H1 (cell line): ENCODE measurements around the gene POMT2. TPM values are rescaled to one million over a fixed set of nuclear protein-coding genes. Genes with fewer than 3 reads are reported as not detected.

Experiments
- CTCF ChIA-PET: fragments of 300-600 bp; sonication (Branson Sonifier 250); formaldehyde crosslinking; loops from one replicate; lab custom pipeline; 2021; ENCODE audit not compliant: partially characterized antibody; lab: Charles Lee
- POLR2A ChIA-PET: fragments of 300-600 bp; sonication (Branson Sonifier 250); formaldehyde crosslinking; loops from one replicate; lab custom pipeline; 2021; ENCODE audit warnings: inconsistent platforms; ENCODE audit not compliant: partially characterized antibody; lab: Charles Lee
- DNase-seq, 2 experiments: peaks; one replicate each; pipeline versions ENCODE4 v3.0.0 to v3.0.0-alpha.2; 2010 to 2022; ENCODE audit warnings: low spot score in 2 of 2, low read depth in 1 of 2, mixed read lengths in 1 of 2
- FAIRE-seq: peaks from 2 replicates; lab custom pipeline; 2011; peaks lifted over from hg19 to GRCh38; lab: Jason Lieb, UNC
- H2AFZ ChIP-seq: 2 replicates; pipeline ENCODE4 v1.8.1; 2012; ENCODE audit warnings: low read length, inconsistent platforms
- H2AK5ac ChIP-seq: 2 replicates; pipeline ENCODE4 v1.6.1; 2013; ENCODE audit warnings: low read depth, low read length
- H2BK120ac ChIP-seq: replicated peaks from 2 replicates; pipeline ENCODE3; 2013; ENCODE audit warnings: low read depth, low read length, inconsistent platforms
- H2BK12ac ChIP-seq: 2 replicates; pipeline ENCODE4 v1.6.1; 2013; ENCODE audit warnings: low read depth, low read length
- H2BK15ac ChIP-seq: 2 replicates; pipeline ENCODE4 v1.6.1; 2013; ENCODE audit warnings: low read length
- H2BK20ac ChIP-seq: 2 replicates; pipeline ENCODE4 v1.6.1; 2013; ENCODE audit warnings: low read length
- H2BK5ac ChIP-seq: 2 replicates; pipeline ENCODE4 v1.6.1; 2013; ENCODE audit warnings: low read depth, low read length
- H3K14ac ChIP-seq: 2 replicates; pipeline ENCODE4 v1.6.1; 2013; ENCODE audit warnings: inconsistent platforms; ENCODE audit not compliant: insufficient read length
- H3K18ac ChIP-seq: 2 replicates; pipeline ENCODE4 v1.6.1; 2013; ENCODE audit warnings: low read length; ENCODE audit errors: extremely low read depth
- H3K23ac ChIP-seq: 2 replicates; pipeline ENCODE4 v1.6.1; 2013; ENCODE audit warnings: inconsistent platforms; ENCODE audit not compliant: insufficient read length
- H3K23me2 ChIP-seq: 2 replicates; pipeline ENCODE4 v1.6.1; 2013; ENCODE audit warnings: low read depth, low read length
- H3K27ac ChIP-seq: 2 replicates; pipeline ENCODE4 v1.6.1; 2011; ENCODE audit warnings: low read depth, low read length, inconsistent platforms
- H3K27me3 ChIP-seq, 4 experiments: replicated peaks in 1 of 4; 1 replicate in 1 of 4; 2 replicates in 3 of 4; pipeline versions ENCODE4 v1.6.1 to v1.8.1; 2011 to 2013; ENCODE audit warnings: low read length in 3 of 4, mild to moderate bottlenecking in 3 of 4, inconsistent platforms in 2 of 4, mixed read lengths in 2 of 4, moderate library complexity in 1 of 4; ENCODE audit not compliant: control insufficient read depth in 3 of 4, insufficient read depth in 3 of 4; ENCODE audit errors: extremely low read depth in 1 of 4
- H3K36me3 ChIP-seq, 4 experiments: 2 replicates each; pipeline versions ENCODE4 v1.6.1 to v1.8.1; 2011 to 2013; ENCODE audit warnings: mild to moderate bottlenecking in 4 of 4, low read length in 3 of 4, moderate library complexity in 2 of 4, control low read depth in 1 of 4, inconsistent platforms in 1 of 4; ENCODE audit not compliant: insufficient read depth in 4 of 4, control insufficient read depth in 2 of 4
- H3K4ac ChIP-seq: replicated peaks from 2 replicates; pipeline ENCODE3; 2013; ENCODE audit warnings: low read length, low read depth, mixed read lengths, inconsistent platforms; ENCODE audit not compliant: insufficient read length
- H3K4me1 ChIP-seq, 4 experiments: replicated peaks in 1 of 4; 1 replicate in 1 of 4; 2 replicates in 3 of 4; pipeline versions ENCODE4 v1.6.1 to v1.8.1; 2011 to 2013; ENCODE audit warnings: low read length in 3 of 4, inconsistent platforms in 2 of 4, mixed read lengths in 1 of 4; ENCODE audit not compliant: insufficient read depth in 4 of 4, control insufficient read depth in 3 of 4
- H3K4me2 ChIP-seq, 2 experiments: 2 replicates each; pipeline versions ENCODE4 v1.6.1 to v1.8.1; 2011 to 2013; ENCODE audit warnings: low read depth in 2 of 2, low read length in 2 of 2, control low read depth in 1 of 2, inconsistent platforms in 1 of 2, mild to moderate bottlenecking in 1 of 2; ENCODE audit not compliant: insufficient read depth in 1 of 2
- H3K4me3 ChIP-seq, 4 experiments: fragments of 200-600, 300-600 bp in 1 of 4; sonication (generic), shearing (Covaris generic), sonication (Bioruptor Twin) in 1 of 4; 2 replicates each; pipeline versions ENCODE4 v1.5.1 to v1.8.1; 2011 to 2016; ENCODE audit warnings: low read length in 4 of 4, low read depth in 3 of 4, control low read depth in 2 of 4, inconsistent platforms in 2 of 4, mild to moderate bottlenecking in 2 of 4, mixed read lengths in 1 of 4, moderate library complexity in 1 of 4; ENCODE audit not compliant: insufficient read depth in 2 of 4; ENCODE audit errors: extremely low read depth in 1 of 4
- H3K56ac ChIP-seq: replicated peaks from 2 replicates; pipeline ENCODE3; 2013; ENCODE audit warnings: low read depth, mild to moderate bottlenecking, mixed read lengths, low read length, inconsistent platforms; ENCODE audit not compliant: insufficient read length
- H3K79me1 ChIP-seq: 2 replicates; pipeline ENCODE4 v1.6.1; 2013; ENCODE audit warnings: low read depth, low read length, control low read depth
- H3K79me2 ChIP-seq, 2 experiments: 2 replicates each; pipeline versions ENCODE4 v1.6.1 to v1.8.1; 2012 to 2013; ENCODE audit warnings: low read length in 2 of 2, mild to moderate bottlenecking in 2 of 2, inconsistent platforms in 1 of 2; ENCODE audit not compliant: insufficient read depth in 2 of 2, control insufficient read depth in 1 of 2
- H3K9ac ChIP-seq, 4 experiments: replicated peaks in 1 of 4; 1 replicate in 1 of 4; 2 replicates in 3 of 4; pipeline versions ENCODE4 v1.6.1 to v1.8.1; 2011 to 2013; ENCODE audit warnings: low read depth in 3 of 4, low read length in 3 of 4, control low read depth in 2 of 4, mild to moderate bottlenecking in 2 of 4, moderate library complexity in 2 of 4, inconsistent platforms in 1 of 4; ENCODE audit errors: extremely low read depth in 1 of 4
- H3K9me3 ChIP-seq, 2 experiments: 2 replicates each; pipeline versions ENCODE4 v1.6.1 to v1.8.1; 2012 to 2013; ENCODE audit warnings: mild to moderate bottlenecking in 2 of 2, moderate library complexity in 2 of 2, control low read depth in 1 of 2, inconsistent platforms in 1 of 2, low read depth in 1 of 2, low read length in 1 of 2, mixed read lengths in 1 of 2; ENCODE audit not compliant: insufficient read depth in 2 of 2
- H4K20me1 ChIP-seq, 2 experiments: replicated peaks in 1 of 2; 2 replicates each; pipeline versions ENCODE3 to v1.8.1; 2011 to 2013; ENCODE audit warnings: inconsistent platforms in 2 of 2, low read length in 2 of 2, mild to moderate bottlenecking in 1 of 2; ENCODE audit not compliant: insufficient read depth in 2 of 2, control insufficient read depth in 1 of 2
- H4K5ac ChIP-seq: 2 replicates; pipeline ENCODE4 v1.6.1; 2013; ENCODE audit warnings: low read length, low read depth, mixed read lengths, inconsistent platforms; ENCODE audit not compliant: insufficient read length
- H4K8ac ChIP-seq: 2 replicates; pipeline ENCODE4 v1.8.0; 2013; ENCODE audit warnings: mild to moderate bottlenecking, moderate library complexity, low read length, inconsistent platforms; ENCODE audit not compliant: insufficient read depth; ENCODE audit errors: extremely low read depth
- H4K91ac ChIP-seq: replicated peaks from 2 replicates; pipeline ENCODE3; 2013; ENCODE audit warnings: low read length, mixed read lengths, inconsistent platforms; ENCODE audit not compliant: insufficient read length
- JUN ChIP-seq: IDR thresholded peaks from 2 replicates; pipeline ENCODE4 v1.6.1; 2011; ENCODE audit warnings: low read depth, mild to moderate bottlenecking, improper control_type of control experiment, low read length
- KDM4A ChIP-seq: IDR thresholded peaks from one replicate; pipeline ENCODE4 v1.7.1; 2012; ENCODE audit warnings: low read depth, mild to moderate bottlenecking, moderate library complexity, low read length, inconsistent platforms; ENCODE audit not compliant: severe bottlenecking
- KDM5A ChIP-seq: fragments of 200-600 bp; IDR thresholded peaks from 2 replicates; pipeline ENCODE4 v1.7.1; 2012; ENCODE audit warnings: mild to moderate bottlenecking, low read length, inconsistent platforms, mixed read lengths
- RFX5 ChIP-seq: IDR thresholded peaks from 2 replicates; pipeline ENCODE4 v1.6.1; 2011; ENCODE audit warnings: low read depth, low read length, improper control_type of control experiment, borderline replicate concordance
- SP4 ChIP-seq: IDR thresholded peaks from 2 replicates; pipeline ENCODE4 v1.6.1; 2012; ENCODE audit warnings: low read length, inconsistent platforms
- TAF1 ChIP-seq: IDR thresholded peaks from 2 replicates; pipeline ENCODE4 v1.6.1; 2011; ENCODE audit warnings: mild to moderate bottlenecking, low read depth, low read length
- TCF12 ChIP-seq: IDR thresholded peaks from 2 replicates; pipeline ENCODE4 v1.6.1; 2011; ENCODE audit warnings: low read depth, mild to moderate bottlenecking, low read length
- WGBS, 2 experiments: shearing (Covaris generic) in 1 of 2; methylation state at CpG; one replicate each; pipeline versions ENCODE4 v1.1.6 to v1.1.7; 2013 to 2015; ENCODE audit warnings: low lambda C conversion rate in 2 of 2, mixed read lengths in 2 of 2, inconsistent platforms in 1 of 2, low coverage in 1 of 2, missing lambda C conversion rate in 1 of 2; ENCODE audit not compliant: insufficient replicate concordance in 2 of 2, insufficient coverage in 1 of 2, insufficient read length in 1 of 2; ENCODE audit errors: extremely low coverage in 1 of 2, missing lambda C conversion rate in 1 of 2; 5-methylcytosine and 5-hydroxymethylcytosine counted together
- polyA plus RNA-seq, 7 experiments: library from polyadenylated mRNA; depleted of rRNA in 3 of 7; stranded (reverse) in 5 of 7; unstranded in 2 of 7; fragments of >200 nt in 5 of 7; fragments of 200-250 nt in 2 of 7; gene quantifications; 1 replicate in 5 of 7; 2 replicates in 1 of 7; 4 replicates in 1 of 7; pipeline versions ENCODE4 v1.2.1 to v1.2.3, GENCODE V29; 2011 to 2013; ENCODE audit warnings: missing spikeins in 2 of 7, mixed read lengths in 2 of 7
- total RNA-seq: library from RNA; stranded (reverse); fragmentation: NEBNext Ultra II Directional; extraction: Animal tissue kit (Norgen Biotek cat#: 25700); gene quantifications from 2 replicates; pipeline ENCODE4 v1.2.1, GENCODE V29; 2021

POMT2 gene
- total and polyA plus RNA-seq, 2 of the 8 experiments (the other 6 are each of a cell fraction or from before 2014, with no cell fraction given) = 20.8 to 44.9 TPM

- ChIA-PET POLR2A (interaction anchor here (1.4 kb wide), 1 partner anchor 17 kb away, joined by 3 read pairs; no protein-coding TSS in a partner anchor), CTCF (interaction anchor here (0.8 to 3.5 kb wide), 6 partner anchors 8 to 181 kb away, joined by 3 to 15 read pairs (median 6); no protein-coding TSS in a partner anchor)
- Histone ChIP-seq H3K4me3 (no peak overlapping the region), H4K91ac (no peak overlapping the region), H2AFZ (no peak overlapping the region), H4K20me1 (no peaks in the 10 kb centered on the region), H3K36me3 (peaks cover 10 to 30% (median 21%) of the 10 kb centered on the region in 4 experiments; a peak in 7 of 8 replicates), H3K27me3 (no peaks in the 10 kb centered on the region), H2AK5ac (no peak overlapping the region), H3K79me2 (no peaks in the 10 kb centered on the region), H2BK12ac (no peak overlapping the region), H3K23me2 (no peaks in the 10 kb centered on the region), H3K9me3 (no peaks in the 10 kb centered on the region), H3K56ac (no peak overlapping the region), H3K27ac (no peak overlapping the region), H3K4me2 (no peak overlapping the region), H4K5ac (no peak overlapping the region), H2BK20ac (no peak overlapping the region), H3K18ac (no peak overlapping the region), H3K23ac (no peak overlapping the region), H3K4ac (no peak overlapping the region), H2BK15ac (no peak overlapping the region), H3K79me1 (no peaks in the 10 kb centered on the region), H3K9ac (no peak overlapping the region), H2BK120ac (no peak overlapping the region), H4K8ac (no peak overlapping the region), H3K14ac (no peak overlapping the region), H2BK5ac (no peak overlapping the region), H3K4me1 (no peaks in the 10 kb centered on the region)
- WGBS, 2 experiments = 93% methylated on average over 6 of the region's 6 CpGs; no CpG with 5 or more reads in 1 of the 2 experiments
- FAIRE-seq (no peak), DNase-seq (no peak)
- TF ChIP-seq SP4 (no peak), KDM4A (no peak), JUN (no peak), KDM5A (no peak), TAF1 (no peak), RFX5 (no peak), TCF12 (no peak)
Observed at GRCh38 chr14:77281852-77282410, 38.8 kb downstream of the POMT2 start.
